ENCODE data around the gene UTP14C. TPM values are rescaled to one million over a fixed set of nuclear protein-coding genes. Genes with fewer than 3 reads are reported as not detected.

UTP14C gene
- total RNA-seq (2021), result 19.8 and 21.4 TPM in 2 replicates
- long read RNA-seq, full-length matches to known transcripts, result 1 of 4 reads
- long read RNA-seq, partial matches to known transcripts, result 0 of 4 reads
- long read RNA-seq, other reads (novel, unspliced or antisense), result 3 of 4 reads

- Histone ChIP-seq H3K9me3 (ENCODE audit: control insufficient read depth, low read depth, low read length) (no peaks in the 10 kb centered on the region), H3K79me1 (ENCODE audit: insufficient read depth, low read depth, low read length, poor library complexity, severe bottlenecking) (peaks cover 2% of the 10 kb centered on the region), H2AK5ac (ENCODE audit: insufficient read length, low read length) (no peak within 1 kb of the TSS), H3K9ac (ENCODE audit: extremely low read depth, insufficient read length, low read length) (no peak within 1 kb of the TSS), H3K14ac (ENCODE audit: insufficient read depth, low read length) (no peak within 1 kb of the TSS), H3K27ac (ENCODE audit: insufficient read length, low read depth, low read length) (no peak within 1 kb of the TSS), H3K4me1 (ENCODE audit: insufficient read depth, low read length) (no peaks in the 10 kb centered on the region), H3T11ph (ENCODE audit: low read length) (no peak within 1 kb of the TSS), H4K20me1 (ENCODE audit: control insufficient read depth, insufficient read depth, insufficient read length) (peaks cover 4% of the 10 kb centered on the region), H2BK12ac (ENCODE audit: insufficient read length, low read depth, low read length) (no peak within 1 kb of the TSS), H3K23ac (ENCODE audit: insufficient read length, low read depth, low read length) (no peak within 1 kb of the TSS), H3K4ac (ENCODE audit: low read depth, low read length) (no peak within 1 kb of the TSS), H4K91ac (ENCODE audit: insufficient read length, low read depth, low read length) (no peak within 1 kb of the TSS), H3K56ac (ENCODE audit: insufficient read length, low read depth, low read length) (no peak within 1 kb of the TSS), H4K8ac (replicated peaks; ENCODE audit: insufficient read length, low read depth, low read length) (no peak within 1 kb of the TSS), H3K23me2 (ENCODE audit: insufficient read length, low read depth, low read length, poor library complexity, severe bottlenecking) (no peaks in the 10 kb centered on the region), H2BK120ac (ENCODE audit: low read depth, low read length, poor library complexity, severe bottlenecking) (no peak within 1 kb of the TSS), H2BK20ac (ENCODE audit: low read depth, low read length, poor library complexity, severe bottlenecking) (no peak within 1 kb of the TSS), H2BK15ac (ENCODE audit: low read depth, low read length) (no peak within 1 kb of the TSS), H3K27me3 (ENCODE audit: insufficient read depth, low read length) (no peaks in the 10 kb centered on the region), H3K4me2 (ENCODE audit: insufficient read depth, insufficient read length, low read length) (no peak within 1 kb of the TSS), H2AFZ (ENCODE audit: low read length) (no peak within 1 kb of the TSS), H3K18ac (ENCODE audit: insufficient read length, low read depth, low read length) (no peak within 1 kb of the TSS), H3K79me2 (ENCODE audit: insufficient read depth, low read length) (no peaks in the 10 kb centered on the region), H4K5ac (ENCODE audit: insufficient read length, low read depth, low read length) (no peak within 1 kb of the TSS), H2BK5ac (ENCODE audit: insufficient read length, low read length) (no peak within 1 kb of the TSS)
- Mint-ChIP-seq H3K4me3 (no peak within 1 kb of the TSS), H3K27ac (no peak within 1 kb of the TSS), H3K9me3 (peaks cover 2 to 16% of the 10 kb centered on the region in 2 experiments; a peak in 3 of 5 replicates), H3K27me3 (ENCODE audit: low read depth) (no peaks in the 10 kb centered on the region), H3K36me3 (ENCODE audit: insufficient read depth in 1 of 3, low read depth in 3 of 3) (peaks cover 42 to 93% (median 81%) of the 10 kb centered on the region in 3 experiments), H3K4me1 (no peaks in the 10 kb centered on the region)
- TF ChIP-seq CTCF (conservative IDR thresholded peaks at IDR 0.05), result no peak
- no CpG with 5 or more reads among the region's 3 CpGs for WGBS (ENCODE audit: extremely low coverage, insufficient read length, low lambda C conversion rate)
- DNase-seq, result no peak
These were observed at the start of gene UTP14C for GRCh38 chr13:52024481-52024880. Gene UTP14C (plus strand): TSS chr13:52024691. CDS start chr13:52028805, 4,114 bp downstream.
